ENCODE results near the gene S100A1. TPM values are rescaled to one million over a fixed set of nuclear protein-coding genes. Genes with fewer than 3 reads are reported as not detected.
A peak's percentile ranks its signal among the peaks of the same experiment; 100 is the strongest.
"Not testable (repeated sequence)": the region's sequence is repeated elsewhere in the genome, so short reads cannot be mapped to it uniquely, and the experiment has no call there.

S100A1 gene
- total and polyA plus RNA-seq, 2 donors from 2014 or later: 83.1 to 332 TPM

GRCh38 chr1:153639280-153639679, 11.0 kb downstream of the S100A1 start:
- DNase-seq (peak in 1 of 5 donors; percentile 15), FAIRE-seq (no peak)
- H3K27ac ChIP-seq (ENCODE audit: low read depth in 2 of 2, low read length in 2 of 2): no peak overlapping the region
- H3K27me3 ChIP-seq (ENCODE audit: control insufficient read depth, insufficient read depth, low read length): no peaks in the 10 kb centered on the region
- TF ChIP-seq CTCF (IDR thresholded peaks at IDR 0.05; ENCODE audit: borderline replicate concordance, extremely low read depth, insufficient read depth): no peak
- peaks cover 0 to 10% (median 4%) of the 10 kb centered on the region in 3 donors for H3K4me1 ChIP-seq (ENCODE audit: control insufficient read depth in 2 of 3, insufficient read depth in 2 of 3, low read depth in 1 of 3, low read length in 3 of 3)
- intact Hi-C loops (cut with DNase I): no loop called here
- no peak overlapping the region for H3K9ac ChIP-seq (ENCODE audit: low read length in 3 of 3)
- no peaks in the 10 kb centered on the region for H3K9me3 ChIP-seq (ENCODE audit: control insufficient read depth in 2 of 3, insufficient read depth in 1 of 3, low read length in 3 of 3)
- H3K36me3 ChIP-seq (ENCODE audit: control insufficient read depth in 2 of 3, insufficient read depth in 3 of 3, low read length in 3 of 3): peaks cover 12 to 79% (median 38%) of the 10 kb centered on the region in 3 donors
- H3K4me3 ChIP-seq (ENCODE audit: low read length in 3 of 3): no peak overlapping the region

GRCh38 chr1:153640213-153640612, 12.0 kb downstream of the S100A1 start:
- FAIRE-seq; H3K9ac ChIP-seq (ENCODE audit: low read length in 3 of 3); H3K27ac ChIP-seq (ENCODE audit: low read depth in 2 of 2, low read length in 2 of 2); DNase-seq; H3K27me3 ChIP-seq (ENCODE audit: control insufficient read depth, insufficient read depth, low read length); H3K4me3 ChIP-seq (ENCODE audit: low read length in 3 of 3); intact Hi-C loops (cut with DNase I); H3K9me3 ChIP-seq (ENCODE audit: control insufficient read depth in 2 of 3, insufficient read depth in 1 of 3, low read length in 3 of 3): not testable (repeated sequence)
- peaks cover 12 to 86% (median 41%) of the 10 kb centered on the region in 3 donors for H3K36me3 ChIP-seq (ENCODE audit: control insufficient read depth in 2 of 3, insufficient read depth in 3 of 3, low read length in 3 of 3)
- H3K4me1 ChIP-seq (ENCODE audit: control insufficient read depth in 2 of 3, insufficient read depth in 2 of 3, low read depth in 1 of 3, low read length in 3 of 3): peaks cover 0 to 10% (median 4%) of the 10 kb centered on the region in 3 donors

- no peak for DNase-seq
- no peaks in the 10 kb centered on the region for H3K27me3 ChIP-seq (ENCODE audit: control insufficient read depth, insufficient read depth, low read length)
- H3K4me1 ChIP-seq (ENCODE audit: control insufficient read depth in 2 of 3, insufficient read depth in 2 of 3, low read depth in 1 of 3, low read length in 3 of 3): peaks cover 0 to 10% (median 2%) of the 10 kb centered on the region in 3 donors
- H3K4me3 ChIP-seq (ENCODE audit: low read length in 3 of 3): peak overlapping the region in 1 of 3 donors; percentile 2
- intact Hi-C loops (cut with DNase I): no loop called here
- TF ChIP-seq CTCF (IDR thresholded peaks at IDR 0.05; ENCODE audit: borderline replicate concordance, extremely low read depth, insufficient read depth): no peak
- H3K9me3 ChIP-seq (ENCODE audit: control insufficient read depth in 2 of 3, insufficient read depth in 1 of 3, low read length in 3 of 3): no peaks in the 10 kb centered on the region
- H3K36me3 ChIP-seq (ENCODE audit: control insufficient read depth in 2 of 3, insufficient read depth in 3 of 3, low read length in 3 of 3): peaks cover 18 to 93% (median 47%) of the 10 kb centered on the region in 3 donors
- FAIRE-seq: no peak
- H3K9ac ChIP-seq (ENCODE audit: low read length in 3 of 3): no peak overlapping the region
- H3K27ac ChIP-seq (ENCODE audit: low read depth in 2 of 2, low read length in 2 of 2): no peak overlapping the region
Measured at GRCh38 chr1:153640861-153641260, 12.6 kb downstream of the S100A1 start.

- peaks cover 13 to 84% (median 43%) of the 10 kb centered on the region in 3 donors for H3K36me3 ChIP-seq (ENCODE audit: control insufficient read depth in 2 of 3, insufficient read depth in 3 of 3, low read length in 3 of 3)
- H3K4me1 ChIP-seq (ENCODE audit: control insufficient read depth in 2 of 3, insufficient read depth in 2 of 3, low read depth in 1 of 3, low read length in 3 of 3): peaks cover 0 to 6% (median 0%) of the 10 kb centered on the region in 3 donors
- TF ChIP-seq CTCF (IDR thresholded peaks at IDR 0.05; ENCODE audit: borderline replicate concordance, extremely low read depth, insufficient read depth): no peak
- no peaks in the 10 kb centered on the region for H3K27me3 ChIP-seq (ENCODE audit: control insufficient read depth, insufficient read depth, low read length)
- no peak overlapping the region for H3K9ac ChIP-seq (ENCODE audit: low read length in 3 of 3)
- H3K27ac ChIP-seq (ENCODE audit: low read depth in 2 of 2, low read length in 2 of 2): no peak overlapping the region
- DNase-seq (peak in 1 of 5 donors; percentile 37), FAIRE-seq (no peak)
- H3K4me3 ChIP-seq (ENCODE audit: low read length in 3 of 3): no peak overlapping the region
- intact Hi-C loops (cut with DNase I): no loop called here
- H3K9me3 ChIP-seq (ENCODE audit: control insufficient read depth in 2 of 3, insufficient read depth in 1 of 3, low read length in 3 of 3): no peaks in the 10 kb centered on the region
Measured at GRCh38 chr1:153642161-153642560, 13.9 kb downstream of the S100A1 start.

Data from kidney (tissue), 14 donors.